SK-N-SH (cell line): ENCODE data around the gene OXGR1.

Experiments
- CTCF ChIP-seq: fragments of 200-600 bp; sonication (generic); IDR thresholded peaks from 2 replicates; pipeline ENCODE4 v1.6.1; 2017; ENCODE audit warnings: antibody characterized with exemption, mild to moderate bottlenecking, moderate library complexity
- ELF1 ChIP-seq: IDR thresholded peaks from 2 replicates; pipeline ENCODE4 v1.4.0; 2012
- EP300 ChIP-seq, 2 experiments: IDR thresholded peaks; 2 replicates each; pipeline versions ENCODE4 v1.4.0 to v1.6.1; 2012; ENCODE audit warnings: borderline replicate concordance in 1 of 2, low read depth in 1 of 2, low read length in 1 of 2
- EZH2phosphoT487 ChIP-seq: fragments of 200-600 bp; sonication (generic); IDR thresholded peaks from 2 replicates; pipeline ENCODE4 v1.6.1; 2017; ENCODE audit warnings: low read depth, mixed run types, mild to moderate bottlenecking, antibody characterized with exemption, moderate library complexity, borderline replicate concordance
- JUND ChIP-seq: IDR thresholded peaks from 2 replicates; pipeline ENCODE4 v1.4.0; 2012
- MAX ChIP-seq: IDR thresholded peaks from 2 replicates; pipeline ENCODE4 v1.4.0; 2012; ENCODE audit warnings: low read depth
- POLR2AphosphoS5 ChIP-seq: IDR thresholded peaks from 2 replicates; pipeline ENCODE4 v1.6.1; 2012; ENCODE audit warnings: low read depth, low read length
- RCOR1 ChIP-seq: fragments of 150-350 bp; IDR thresholded peaks from 2 replicates; pipeline ENCODE4 v1.6.1; 2017; ENCODE audit warnings: antibody characterized with exemption, low read length
- REST ChIP-seq: IDR thresholded peaks from 2 replicates; pipeline ENCODE4 v1.6.1; 2012; ENCODE audit warnings: mild to moderate bottlenecking, low read depth, low read length, moderate library complexity
- RFX5 ChIP-seq: IDR thresholded peaks from 2 replicates; pipeline ENCODE4 v1.6.1; 2012; ENCODE audit warnings: mild to moderate bottlenecking, improper control_type of control experiment, low read length
- RXRA ChIP-seq: IDR thresholded peaks from 2 replicates; pipeline ENCODE4 v1.4.0; 2012; ENCODE audit warnings: low read depth, mild to moderate bottlenecking, borderline replicate concordance
- SIN3A ChIP-seq: IDR thresholded peaks from 2 replicates; pipeline ENCODE4 v1.6.1; 2012; ENCODE audit warnings: low read depth, mild to moderate bottlenecking, low read length, moderate library complexity, borderline replicate concordance
- USF2 ChIP-seq: fragments of 150-350 bp; IDR thresholded peaks from 2 replicates; pipeline ENCODE4 v1.6.1; 2017; ENCODE audit warnings: antibody characterized with exemption, low read length, low read depth, borderline replicate concordance
- YY1 ChIP-seq: IDR thresholded peaks from 2 replicates; pipeline ENCODE4 v1.4.0; 2012; ENCODE audit warnings: low read depth, mild to moderate bottlenecking

GRCh38 chr13:96947343-96947910, 46.8 kb downstream of the OXGR1 start:
- TF ChIP-seq JUND (no peak), RXRA (no peak), POLR2AphosphoS5 (no peak), RCOR1 (no peak), RFX5 (no peak), REST (no peak), EP300 (IDR thresholded peaks at IDR 0.05; ENCODE audit: borderline replicate concordance in 1 of 2, low read depth in 1 of 2, low read length in 1 of 2) (no peak), ELF1 (no peak), USF2 (no peak), CTCF (no peak), YY1 (no peak), MAX (no peak), SIN3A (no peak), EZH2phosphoT487 (no peak)
